IPS-15b (cell line): ENCODE results near the gene CLN3.
"Not testable (repeated sequence)": the region's sequence is repeated elsewhere in the genome, so short reads cannot be mapped to it uniquely, and the experiment has no call there.

Experiments used
- H3K27me3 ChIP-seq: one replicate; pipeline ENCODE4 v1.6.1; 2013; ENCODE audit warnings: low read length; ENCODE audit not compliant: control insufficient read depth, insufficient read depth
- H3K36me3 ChIP-seq: one replicate; pipeline ENCODE4 v1.6.1; 2013; ENCODE audit warnings: low read length; ENCODE audit not compliant: control insufficient read depth, insufficient read depth
- H3K4me1 ChIP-seq: one replicate; pipeline ENCODE4 v1.6.1; 2013; ENCODE audit warnings: mild to moderate bottlenecking, low read length; ENCODE audit not compliant: control insufficient read depth, insufficient read depth
- H3K4me3 ChIP-seq: one replicate; pipeline ENCODE4 v1.5.1; 2013; ENCODE audit warnings: low read depth, low read length
- H3K9ac ChIP-seq: one replicate; pipeline ENCODE4 v1.6.1; 2013; ENCODE audit warnings: low read depth, mild to moderate bottlenecking, low read length
- H3K9me3 ChIP-seq: one replicate; pipeline ENCODE4 v1.6.1; 2013; ENCODE audit warnings: mild to moderate bottlenecking, low read length; ENCODE audit not compliant: control insufficient read depth, insufficient read depth

The CLN3 gene

DNA sequence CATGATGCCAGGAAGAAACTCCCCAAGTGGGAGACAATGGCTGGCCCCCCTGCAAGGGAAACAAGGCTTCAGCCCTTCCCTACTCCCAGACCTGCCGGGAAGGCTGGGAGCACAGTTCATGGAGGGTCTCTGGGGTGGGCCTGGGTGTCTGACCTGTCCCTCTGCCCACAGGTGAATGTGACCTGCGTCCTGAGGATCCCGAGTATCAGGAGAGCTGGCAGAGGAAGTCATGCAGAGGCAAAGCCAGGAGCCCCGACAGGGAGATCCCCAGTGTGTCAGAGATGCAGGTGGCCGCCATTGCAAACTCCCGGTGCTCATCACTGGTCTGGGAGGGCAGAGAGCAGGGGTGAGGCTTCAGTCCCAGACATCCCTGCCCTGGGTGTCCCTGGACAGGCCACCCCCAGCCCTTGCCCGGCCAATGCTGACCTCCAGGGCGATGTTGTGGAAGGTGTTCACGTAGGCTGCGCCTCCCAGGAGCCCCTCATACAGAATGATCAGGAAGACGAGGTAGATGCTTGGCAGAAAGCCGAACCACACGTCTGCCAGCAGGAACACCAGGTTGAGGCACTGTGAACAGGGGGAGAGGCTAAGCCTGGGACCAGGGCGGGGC lies 14.5 kb downstream of the CLN3 start:
- Histone ChIP-seq H3K9me3 (no peaks in the 10 kb centered on the region), H3K4me1 (no peaks in the 10 kb centered on the region), H3K9ac (no peak overlapping the region), H3K4me3 (no peak overlapping the region), H3K27me3 (no peaks in the 10 kb centered on the region), H3K36me3 (peaks cover 9% of the 10 kb centered on the region)

DNA sequence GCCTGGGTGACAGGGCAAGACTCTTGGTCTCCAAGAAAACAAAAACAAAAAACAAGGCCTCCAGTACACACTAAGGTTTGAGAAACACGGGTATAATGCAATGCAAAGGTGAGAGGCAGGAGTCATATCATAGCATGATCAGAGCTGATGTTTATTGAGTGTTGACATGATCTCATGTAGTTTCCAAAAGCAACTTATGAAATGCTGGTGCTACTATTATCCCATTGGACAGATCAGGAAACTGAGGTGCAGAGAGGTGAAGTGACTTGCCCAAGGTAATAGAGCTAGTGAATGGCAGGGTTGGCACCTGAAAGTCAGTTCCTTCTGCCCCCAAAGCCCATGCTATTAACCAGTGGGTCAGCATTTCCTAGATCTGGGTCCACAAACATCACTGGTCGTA lies 16.7 kb downstream of the CLN3 start:
- H3K27me3 ChIP-seq: no peaks in the 10 kb centered on the region
- H3K4me3 ChIP-seq: no peak overlapping the region
- H3K9ac ChIP-seq: no peak overlapping the region
- H3K9me3 ChIP-seq: no peaks in the 10 kb centered on the region
- H3K36me3 ChIP-seq: peaks cover 3% of the 10 kb centered on the region
- H3K4me1 ChIP-seq: no peaks in the 10 kb centered on the region

GRCh38 chr16:28473714-28474265 lies 18.1 kb downstream of the CLN3 start:
- H3K36me3 ChIP-seq: peaks cover 3% of the 10 kb centered on the region
- H3K9me3 ChIP-seq: no peaks in the 10 kb centered on the region
- H3K4me3 ChIP-seq: no peak overlapping the region
- no peaks in the 10 kb centered on the region for H3K27me3 ChIP-seq
- H3K9ac ChIP-seq: no peak overlapping the region
- no peaks in the 10 kb centered on the region for H3K4me1 ChIP-seq

DNA sequence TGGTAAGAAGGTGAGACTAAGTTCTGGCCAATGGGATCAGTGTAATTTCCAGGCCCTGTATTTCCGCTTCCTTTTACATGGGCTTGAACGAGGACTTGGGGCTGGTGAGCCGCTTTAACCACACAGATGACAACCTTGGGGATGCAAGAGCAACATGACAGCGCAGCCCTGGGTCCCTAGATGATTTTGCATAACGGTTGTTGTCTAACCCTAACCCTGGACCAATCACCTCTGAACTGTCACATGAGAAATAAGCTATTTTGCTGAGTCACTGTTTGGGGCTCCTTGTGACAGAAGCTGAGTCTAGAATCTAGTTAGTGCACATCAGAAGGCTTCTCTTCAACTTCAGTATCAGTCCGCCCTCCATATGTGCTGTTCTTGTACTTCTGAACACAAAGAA lies 44.8 kb downstream of the CLN3 start:
- H3K9ac ChIP-seq, H3K27me3 ChIP-seq, H3K4me1 ChIP-seq, H3K4me3 ChIP-seq, H3K36me3 ChIP-seq, H3K9me3 ChIP-seq: not testable (repeated sequence)

- not testable (repeated sequence) for H3K4me3 ChIP-seq, H3K9ac ChIP-seq, H3K4me1 ChIP-seq, H3K9me3 ChIP-seq, H3K27me3 ChIP-seq, H3K36me3 ChIP-seq
Observed at GRCh38 chr16:28446388-28446787, 45.5 kb downstream of the CLN3 start.

GRCh38 chr16:28443943-28444342 lies 47.9 kb downstream of the CLN3 start:
- H3K4me1 ChIP-seq, H3K36me3 ChIP-seq, H3K27me3 ChIP-seq, H3K4me3 ChIP-seq, H3K9ac ChIP-seq, H3K9me3 ChIP-seq: not testable (repeated sequence)

DNA sequence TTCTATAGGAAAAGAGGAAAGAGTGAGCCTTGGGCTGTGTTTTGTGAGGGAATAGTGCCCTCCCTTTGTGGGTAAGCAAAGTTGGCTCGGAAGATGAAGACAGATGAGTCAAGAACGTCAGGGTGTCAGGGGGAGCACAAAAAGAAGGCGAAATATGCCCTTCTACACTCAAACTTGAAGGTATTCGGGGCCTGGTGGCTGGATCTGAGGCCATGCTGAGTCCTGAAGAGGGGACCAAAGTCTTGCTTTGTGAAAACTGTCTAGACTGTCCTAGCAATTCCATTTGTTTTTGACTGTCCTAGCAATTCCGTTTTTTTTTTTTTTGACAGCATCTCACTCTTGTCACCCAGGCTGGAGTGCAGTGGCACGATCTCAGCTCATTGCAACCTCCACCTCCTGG lies 53.0 kb downstream of the CLN3 start:
- H3K9me3 ChIP-seq, H3K27me3 ChIP-seq, H3K4me1 ChIP-seq, H3K9ac ChIP-seq, H3K4me3 ChIP-seq, H3K36me3 ChIP-seq: not testable (repeated sequence)

- not testable (repeated sequence) for H3K27me3 ChIP-seq, H3K9ac ChIP-seq, H3K36me3 ChIP-seq, H3K4me1 ChIP-seq, H3K4me3 ChIP-seq, H3K9me3 ChIP-seq
Observed at GRCh38 chr16:28435340-28435739, 56.5 kb downstream of the CLN3 start.
